NCI-H748 treated with DMSO at 0.1 percent for 48 hours (cell line): Measurements from ENCODE around the gene ZDHHC6.
"Not testable (repeated sequence)": the region's sequence is repeated elsewhere in the genome, so short reads cannot be mapped to it uniquely, and the experiment has no call there.

Experiments used
- DNase-seq: peaks from one replicate; lab custom pipeline; 2025; lab: John Stamatoyannopoulos, UW

ZDHHC6 gene

GRCh38 chr10:112390125-112390703 is 56.5 kb downstream of the ZDHHC6 start:
- DNase-seq, result no peak

GRCh38 chr10:112389271-112389822 is 57.4 kb downstream of the ZDHHC6 start:
- DNase-seq, result no peak

- DNase-seq, result no peak
These were observed 58.2 kb downstream of the ZDHHC6 start for GRCh38 chr10:112388548-112388947.

GRCh38 chr10:112388056-112388455 is 58.7 kb downstream of the ZDHHC6 start:
- DNase-seq, result not testable (repeated sequence)

- DNase-seq, result no peak
These were observed 61.5 kb downstream of the ZDHHC6 start for GRCh38 chr10:112385201-112385600.

GRCh38 chr10:112384141-112384540 is 62.6 kb downstream of the ZDHHC6 start:
- DNase-seq, result no peak

- no peak for DNase-seq
These were observed 63.4 kb downstream of the ZDHHC6 start for GRCh38 chr10:112383325-112383724.

GRCh38 chr10:112382515-112383235 is 64.0 kb downstream of the ZDHHC6 start:
- no peak for DNase-seq
